SH-SY5Y (cell line): ENCODE results near the gene TSSK6.

Experiments used
- GATA2 ChIP-seq: IDR thresholded peaks from 2 replicates; pipeline ENCODE4 v1.6.1; 2011; ENCODE audit warnings: mild to moderate bottlenecking, low read depth, low read length
- GATA3 ChIP-seq: IDR thresholded peaks from 2 replicates; pipeline ENCODE4 v1.6.1; 2011; ENCODE audit warnings: low read depth, mild to moderate bottlenecking, low read length, moderate library complexity

TSSK6 gene

DNA sequence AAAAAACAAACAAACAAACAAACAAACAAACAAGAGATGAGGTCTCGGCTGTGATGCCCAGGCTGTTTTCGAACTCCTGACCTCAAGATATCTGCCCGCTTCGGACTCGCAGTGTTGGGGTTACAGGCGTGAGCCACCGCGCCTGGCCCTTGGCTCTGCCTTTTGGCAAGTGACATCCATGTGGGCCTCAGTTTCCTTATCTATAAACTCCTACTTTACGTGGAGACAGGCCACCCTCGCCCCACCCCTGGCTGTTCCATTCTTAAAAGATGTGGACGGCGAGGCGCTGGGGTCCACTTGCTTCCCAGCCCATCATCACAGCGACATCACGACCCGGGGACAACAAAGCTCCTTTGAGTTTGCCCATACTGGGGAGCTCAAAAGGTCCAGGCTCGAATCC, 1.7 kb downstream of the TSSK6 start:
- TF ChIP-seq GATA3 (no peak), GATA2 (no peak)

DNA sequence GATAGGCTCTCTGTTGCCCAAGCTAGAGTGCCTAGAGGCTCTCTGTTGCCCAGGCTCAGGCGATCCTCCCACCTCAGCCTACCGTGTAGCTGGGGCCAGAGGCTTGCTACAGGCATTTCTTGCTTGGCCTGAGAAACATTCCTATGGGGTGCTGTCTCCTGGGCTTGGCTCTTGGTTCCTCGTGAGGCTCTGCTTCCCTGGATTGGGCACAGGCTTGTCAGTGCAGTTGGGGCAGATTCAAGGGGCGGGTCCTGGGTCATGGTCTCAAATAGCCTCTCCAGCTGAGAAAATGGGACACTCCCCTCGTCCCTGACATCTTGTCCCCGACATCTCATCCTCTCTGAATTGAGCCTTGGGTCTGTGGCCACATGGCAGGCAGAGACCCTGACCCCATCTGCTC, 4.9 kb downstream of the TSSK6 start:
- TF ChIP-seq GATA2, result no peak
- no peak for TF ChIP-seq GATA3

DNA sequence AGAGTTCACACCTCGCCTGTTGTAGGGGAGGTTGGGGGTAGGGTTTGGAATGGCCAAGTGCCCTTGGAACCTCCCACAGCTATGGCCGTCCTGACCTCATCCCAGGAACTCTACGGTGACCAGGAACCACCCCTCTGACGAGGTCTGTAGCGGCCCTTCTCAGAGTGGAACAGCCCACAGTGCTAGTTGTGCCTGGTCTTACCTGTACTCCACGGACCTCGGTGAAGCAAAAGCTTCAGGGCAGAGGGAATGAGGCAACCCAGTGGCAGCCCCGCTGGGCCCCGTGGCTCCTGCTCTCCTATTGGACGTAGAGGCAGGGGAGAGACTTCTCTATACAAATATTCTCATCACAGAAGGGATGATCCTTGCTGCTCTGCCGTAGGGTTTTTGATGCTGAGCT, 7.1 kb downstream of the TSSK6 start:
- TF ChIP-seq GATA3 (no peak), GATA2 (no peak)

DNA sequence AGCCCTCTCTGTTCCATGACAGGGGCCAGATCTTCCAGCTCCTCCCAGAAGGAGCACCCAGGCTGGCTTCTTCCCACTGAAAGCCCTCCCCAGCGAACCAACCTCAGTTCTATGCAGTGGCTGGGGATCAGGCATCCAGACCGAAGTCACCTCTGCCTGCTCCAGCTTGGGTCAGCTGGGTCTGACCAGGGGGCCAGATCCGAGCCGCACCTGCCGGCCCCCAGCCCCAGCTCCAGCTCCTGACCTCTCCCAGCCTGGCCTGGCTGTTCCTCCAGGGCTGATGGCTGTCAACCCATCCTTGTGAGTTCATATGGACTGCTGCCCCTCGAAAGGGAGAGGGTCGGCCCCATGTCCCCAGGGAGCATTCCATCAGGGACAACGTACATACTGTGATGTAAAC, 8.0 kb downstream of the TSSK6 start:
- TF ChIP-seq GATA2 (no peak), GATA3 (no peak)

DNA sequence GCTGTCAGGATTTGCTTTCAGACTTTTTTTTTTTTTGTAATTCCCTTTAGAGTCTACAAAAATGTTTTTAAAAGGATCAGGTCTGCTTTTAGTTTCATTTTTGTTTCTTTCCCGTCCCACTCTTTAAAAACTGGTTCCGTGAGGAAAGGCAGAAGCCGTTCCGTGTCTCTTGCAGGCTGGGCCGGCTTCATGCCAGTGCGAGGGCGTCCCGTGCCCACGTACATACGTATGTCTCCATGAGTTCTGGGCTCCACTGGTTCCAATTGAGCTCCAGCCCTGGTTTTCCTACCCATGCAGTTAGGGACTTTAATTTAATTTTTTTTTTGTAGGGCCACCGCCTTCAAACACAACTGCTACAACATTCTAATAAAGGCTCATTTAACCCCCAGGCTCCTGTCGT, 8.8 kb downstream of the TSSK6 start:
- TF ChIP-seq GATA3, result no peak
- TF ChIP-seq GATA2, result no peak

DNA sequence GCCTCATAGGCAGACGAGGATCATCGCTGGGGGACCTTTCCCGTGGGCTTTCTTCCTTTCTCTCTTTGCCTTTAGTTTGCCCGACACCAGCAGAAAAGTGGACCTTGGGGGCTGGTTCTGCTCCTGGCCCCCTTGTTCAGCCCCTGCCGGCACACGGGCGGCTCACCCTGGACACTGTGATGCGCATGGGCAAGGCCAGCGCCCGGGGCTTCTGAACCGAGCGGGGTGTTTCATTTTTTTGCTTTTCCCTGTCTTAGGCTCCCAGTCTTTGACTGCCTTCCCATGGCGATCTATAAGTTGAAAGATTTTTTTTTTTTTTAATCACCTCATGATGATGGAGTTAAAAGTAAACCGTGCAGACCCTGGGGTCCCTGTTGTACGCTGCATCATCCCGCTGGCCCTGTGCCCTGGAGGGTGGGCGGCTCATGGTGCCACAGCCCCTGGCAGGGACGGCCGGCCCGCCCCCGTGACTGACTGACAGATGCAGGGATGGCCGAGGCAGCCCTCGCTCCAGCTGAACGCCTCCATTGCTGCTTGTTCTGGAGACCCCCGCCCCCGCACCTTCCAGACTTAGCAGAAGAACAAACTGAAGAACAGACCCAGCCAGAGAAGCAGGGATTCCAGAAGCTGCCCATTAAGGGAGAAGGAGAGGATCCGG, 9.6 kb downstream of the TSSK6 start:
- no peak for TF ChIP-seq GATA3

DNA sequence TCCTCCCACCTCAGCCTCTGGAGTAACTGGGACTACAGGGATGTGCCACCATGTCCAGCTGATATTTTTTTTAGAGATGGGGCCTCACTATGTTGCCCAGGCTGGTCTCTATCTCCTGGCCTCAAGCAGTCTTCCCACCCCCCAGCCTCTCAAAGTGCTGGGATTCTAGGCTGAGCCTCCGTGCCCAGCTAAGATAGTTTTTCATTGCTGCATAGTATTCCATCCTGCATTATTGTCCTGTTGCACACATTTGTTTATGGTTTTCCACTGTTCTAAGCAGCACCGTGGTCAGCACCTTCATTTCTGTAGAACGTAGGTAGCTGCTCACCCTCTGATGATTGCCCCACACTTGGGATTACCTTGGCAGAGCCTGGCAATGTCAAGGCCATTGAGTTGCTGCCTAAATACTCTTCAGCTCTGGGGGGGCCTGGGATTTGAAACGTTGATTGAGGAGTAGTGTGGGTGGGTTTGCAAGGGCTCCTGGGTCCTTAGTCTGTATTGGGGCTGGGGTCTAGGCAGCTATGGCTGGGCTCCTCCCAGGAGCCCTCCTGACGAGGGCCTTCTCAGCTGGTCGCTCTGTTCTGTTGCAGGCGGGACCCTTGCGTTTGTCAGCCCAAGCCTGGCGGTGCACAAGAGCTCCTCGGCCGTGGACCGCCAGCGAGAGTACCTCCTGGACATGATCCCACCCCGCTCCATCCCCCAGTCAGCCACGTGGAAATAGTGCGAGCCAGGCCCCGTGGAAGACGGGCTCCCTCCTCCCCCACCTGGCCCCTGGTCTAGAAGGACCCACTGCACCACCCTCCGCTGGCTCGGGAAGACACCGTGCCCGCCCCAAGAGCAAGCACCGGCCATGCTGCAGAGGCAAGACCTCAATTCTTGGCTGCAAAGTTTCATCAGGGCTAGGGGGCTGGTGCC, 10.3 kb downstream of the TSSK6 start:
- no peak for TF ChIP-seq GATA2

DNA sequence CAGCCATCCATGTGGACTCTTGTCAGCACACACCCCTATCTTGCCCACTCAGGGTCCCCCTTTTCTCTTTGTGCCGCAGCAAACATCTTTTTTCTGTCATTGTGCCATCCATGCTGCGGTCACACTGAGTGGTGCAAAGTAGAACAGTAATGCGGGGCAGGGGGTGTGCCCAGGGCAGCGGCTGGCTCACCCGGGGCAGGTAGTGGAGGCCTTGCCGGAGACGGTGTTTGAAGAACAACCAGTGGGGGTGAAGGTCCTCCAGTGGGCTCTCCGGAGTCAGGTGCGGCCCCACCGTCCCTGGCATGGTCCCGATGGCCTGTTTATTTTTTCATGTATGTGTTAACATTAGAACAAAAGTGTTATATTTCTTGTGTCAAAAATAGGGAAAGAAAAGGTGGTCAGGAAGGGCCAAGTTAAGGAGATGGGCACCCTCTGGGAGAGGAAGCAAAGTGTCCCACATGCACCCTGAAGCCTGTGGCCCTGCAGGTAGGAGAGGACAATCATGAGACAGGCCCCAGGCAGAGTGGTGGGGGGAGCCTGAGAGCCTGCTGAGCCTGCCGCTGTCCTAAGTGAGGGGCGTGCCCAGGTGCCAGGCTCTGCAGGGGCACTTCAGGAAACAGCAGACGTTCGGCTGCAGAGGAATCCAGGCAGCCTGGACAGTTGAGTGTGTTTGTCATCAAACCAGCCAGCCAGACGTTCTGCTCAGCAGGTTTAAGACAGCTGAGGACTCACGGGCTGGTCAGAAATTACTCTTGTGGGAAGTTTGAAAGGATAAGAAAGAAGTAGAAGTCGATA, 12.3 kb downstream of the TSSK6 start:
- TF ChIP-seq GATA3, result no peak
- TF ChIP-seq GATA2, result no peak

DNA sequence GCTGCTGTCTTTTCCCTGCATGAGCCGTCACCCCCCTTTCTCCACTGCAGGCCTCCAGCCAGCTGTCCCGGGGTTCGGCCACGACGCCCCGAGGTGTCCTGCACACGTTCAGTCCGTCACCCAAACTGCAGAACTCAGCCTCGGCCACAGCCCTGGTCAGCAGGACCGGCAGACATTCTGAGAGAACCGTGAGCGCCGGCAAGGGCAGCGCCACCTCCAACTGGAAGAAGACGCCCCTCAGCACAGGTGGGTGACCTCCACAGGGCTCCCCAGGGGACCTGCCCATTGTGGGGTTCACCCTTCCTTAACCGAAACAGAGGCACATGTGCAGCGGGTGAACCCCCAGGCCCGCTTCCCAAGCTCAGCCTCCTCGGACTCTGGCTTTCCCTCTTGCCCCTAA, 13.1 kb downstream of the TSSK6 start:
- TF ChIP-seq GATA3 (no peak), GATA2 (no peak)

DNA sequence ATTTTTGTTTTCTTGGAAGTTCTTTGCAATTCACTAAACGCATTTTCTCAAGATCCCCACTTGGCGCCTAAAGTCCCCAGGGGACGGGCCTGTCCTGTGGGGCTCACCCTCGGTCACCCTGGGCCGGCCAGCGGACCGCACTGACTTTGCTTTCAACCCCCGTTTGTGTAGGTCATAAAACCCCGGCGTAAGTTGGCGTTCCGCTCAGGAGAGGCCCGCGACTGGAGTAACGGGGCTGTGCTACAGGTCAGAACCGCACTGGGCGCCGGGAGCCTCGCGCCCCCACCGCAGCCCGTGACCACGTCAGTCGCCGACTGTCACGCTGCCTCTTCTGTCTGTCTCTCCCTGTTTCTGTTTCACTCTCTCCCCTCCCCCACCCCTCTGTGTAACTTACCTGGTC, 13.6 kb downstream of the TSSK6 start:
- no peak for TF ChIP-seq GATA2
- no peak for TF ChIP-seq GATA3

DNA sequence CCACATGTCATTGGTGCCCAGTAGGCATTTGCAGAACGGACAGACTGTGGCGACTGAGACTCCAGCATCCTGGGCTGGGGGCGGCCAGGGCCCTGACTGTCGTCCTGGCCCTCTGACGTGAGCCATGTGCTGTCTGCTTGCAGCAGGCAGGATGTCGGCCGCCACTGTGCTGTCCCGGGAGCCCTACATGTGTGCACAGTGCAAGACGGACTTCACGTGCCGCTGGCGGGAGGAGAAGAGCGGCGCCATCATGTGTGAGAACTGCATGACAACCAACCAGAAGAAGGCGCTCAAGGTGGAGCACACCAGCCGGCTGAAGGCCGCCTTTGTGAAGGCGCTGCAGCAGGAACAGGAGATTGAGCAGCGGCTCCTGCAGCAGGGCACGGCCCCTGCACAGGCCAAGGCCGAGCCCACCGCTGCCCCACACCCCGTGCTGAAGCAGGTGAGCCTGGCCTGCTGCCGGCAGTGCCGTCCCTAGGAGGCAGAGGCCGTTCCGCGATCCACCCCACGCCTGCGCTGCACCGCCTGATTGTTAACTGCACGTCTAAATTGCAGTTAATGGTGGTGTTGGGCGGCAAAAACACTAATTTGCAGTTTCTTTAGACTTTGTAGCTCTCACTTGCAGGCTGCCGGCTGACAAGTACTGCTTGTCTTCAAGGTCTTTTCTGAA, 14.2 kb downstream of the TSSK6 start:
- TF ChIP-seq GATA2 (no peak), GATA3 (no peak)

DNA sequence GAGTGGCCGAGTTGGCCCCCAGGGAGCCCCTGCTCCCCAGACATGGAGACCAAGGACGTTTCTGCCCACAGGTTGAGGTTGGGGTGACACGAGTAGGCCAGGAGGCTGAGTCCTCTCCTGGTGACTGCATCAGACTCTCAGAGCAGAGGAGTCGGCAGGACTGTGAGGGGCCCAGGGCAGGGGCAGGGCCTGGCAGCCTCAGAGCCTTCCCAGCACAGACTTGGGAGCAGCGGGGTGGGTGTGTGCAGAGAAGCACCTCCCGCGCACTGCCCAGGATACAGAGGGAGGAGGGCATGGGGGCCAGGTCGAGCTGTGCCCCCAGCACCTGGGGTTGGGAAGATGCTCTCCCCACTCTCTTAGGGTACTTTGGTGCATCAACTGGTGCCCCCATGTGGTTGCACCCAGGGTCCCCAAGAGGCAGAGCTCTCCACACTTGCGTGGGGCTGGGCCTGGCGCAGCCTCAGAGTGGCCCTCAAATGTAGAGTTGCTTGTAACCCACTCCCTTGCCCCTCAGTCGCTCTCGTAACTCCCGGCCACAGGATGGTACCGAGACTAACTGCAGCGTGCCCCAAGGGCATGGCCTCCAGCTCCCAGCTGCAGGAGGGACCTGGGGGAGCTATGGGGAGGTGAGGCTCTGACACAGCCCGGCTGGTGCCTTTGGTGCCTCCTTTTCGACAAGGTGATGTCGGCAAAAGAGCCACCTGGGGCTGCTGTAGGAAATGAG, 15.9 kb downstream of the TSSK6 start:
- TF ChIP-seq GATA2 (no peak), GATA3 (no peak)

DNA sequence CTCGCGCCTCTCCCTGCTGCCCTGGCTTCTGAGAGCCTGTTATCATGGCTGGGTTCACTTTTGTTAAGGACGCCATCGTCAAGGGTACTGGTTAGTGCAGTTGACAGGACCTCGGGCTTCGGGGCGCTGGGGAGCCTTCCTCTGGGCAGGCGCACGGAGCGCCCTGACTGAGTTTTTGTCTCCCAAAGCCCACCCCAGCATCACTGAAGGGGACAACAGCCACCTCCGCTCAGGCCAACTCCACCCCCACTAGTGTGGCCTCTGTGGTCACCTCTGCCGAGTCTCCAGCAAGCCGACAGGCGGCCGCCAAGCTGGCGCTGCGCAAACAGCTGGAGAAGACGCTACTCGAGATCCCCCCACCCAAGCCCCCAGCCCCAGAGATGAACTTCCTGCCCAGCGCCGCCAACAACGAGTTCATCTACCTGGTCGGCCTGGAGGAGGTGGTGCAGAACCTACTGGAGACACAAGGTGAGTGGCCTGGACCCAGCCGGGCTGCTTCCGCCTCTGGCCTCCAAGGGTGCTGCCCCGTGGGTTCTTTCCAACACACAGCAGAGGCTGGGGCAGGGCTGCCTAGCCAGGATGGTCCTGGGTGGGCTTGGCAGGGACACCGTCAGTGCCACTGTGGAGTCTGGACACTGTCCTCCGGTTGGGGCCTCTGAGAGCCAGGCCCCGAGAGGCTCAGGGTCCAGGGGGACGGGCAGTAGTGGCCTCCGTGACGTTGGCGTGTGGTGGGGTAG, 16.9 kb downstream of the TSSK6 start:
- TF ChIP-seq GATA2 (no peak), GATA3 (no peak)
